T-helper 9 cell (primary cell): Measurements from ENCODE around the gene TAF1B.
"Not testable (repeated sequence)": the region's sequence is repeated elsewhere in the genome, so short reads cannot be mapped to it uniquely, and the experiment has no call there.

Source experiments
- DNase-seq: peaks from one replicate; pipeline ENCODE4 v3.0.0-alpha.2; 2020

The TAF1B gene

DNA sequence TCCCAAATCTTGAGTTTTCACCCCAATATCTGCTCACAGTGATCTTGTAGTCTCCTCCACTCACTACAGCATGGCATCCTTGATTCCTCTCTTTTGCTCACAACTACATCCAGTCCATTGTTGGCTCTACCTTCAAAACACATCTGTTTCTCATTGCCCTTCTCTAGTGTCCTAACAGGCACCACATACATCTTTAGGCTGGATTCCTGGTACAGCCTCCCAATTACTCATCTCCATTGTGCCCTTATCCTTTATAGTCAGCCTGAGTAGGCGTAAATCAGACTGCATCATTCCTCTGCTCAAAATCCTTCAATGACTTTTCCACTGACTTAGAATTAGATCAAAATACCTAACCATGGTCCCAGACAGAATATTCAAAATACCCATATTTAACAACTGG is 10.7 kb upstream of the TAF1B start:
- DNase-seq: no peak

DNA sequence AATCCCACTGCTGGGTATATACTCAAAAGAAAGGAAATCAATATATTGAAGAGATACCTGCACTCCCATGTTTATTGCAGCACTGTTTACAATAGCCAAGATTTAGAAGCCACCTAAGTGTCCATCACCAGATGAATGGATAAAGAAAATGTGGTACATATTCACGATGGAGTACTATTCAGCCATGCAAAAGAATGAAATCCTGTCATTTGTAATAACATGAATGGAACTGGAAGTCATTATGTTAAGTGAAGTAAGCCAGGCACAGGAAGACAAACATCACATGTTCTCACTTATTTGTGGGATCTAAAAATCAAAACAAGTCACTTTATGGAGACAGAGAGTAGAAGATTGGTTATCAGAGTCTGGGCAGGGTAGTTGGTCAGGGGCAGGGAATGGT is 8.2 kb upstream of the TAF1B start:
- not testable (repeated sequence) for DNase-seq

DNA sequence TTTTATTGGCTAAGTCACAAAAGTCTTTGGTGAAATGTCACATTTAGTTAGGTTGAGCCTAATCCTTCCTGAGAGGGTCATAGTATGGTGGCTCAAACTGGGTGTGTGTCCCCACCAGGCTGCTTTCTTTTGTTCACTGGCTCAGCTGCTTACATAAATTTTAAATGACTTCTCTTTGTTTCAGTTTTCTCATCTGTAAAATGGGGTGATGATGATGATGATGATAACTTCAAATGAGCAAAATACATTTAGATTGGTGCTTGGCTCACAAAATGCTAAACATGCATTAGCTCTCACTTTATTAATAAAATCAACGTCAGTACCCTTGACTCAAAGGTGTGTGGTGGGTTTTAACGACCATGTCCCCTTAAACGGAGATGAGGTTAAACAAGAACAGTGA is 7.2 kb upstream of the TAF1B start:
- no peak for DNase-seq

DNA sequence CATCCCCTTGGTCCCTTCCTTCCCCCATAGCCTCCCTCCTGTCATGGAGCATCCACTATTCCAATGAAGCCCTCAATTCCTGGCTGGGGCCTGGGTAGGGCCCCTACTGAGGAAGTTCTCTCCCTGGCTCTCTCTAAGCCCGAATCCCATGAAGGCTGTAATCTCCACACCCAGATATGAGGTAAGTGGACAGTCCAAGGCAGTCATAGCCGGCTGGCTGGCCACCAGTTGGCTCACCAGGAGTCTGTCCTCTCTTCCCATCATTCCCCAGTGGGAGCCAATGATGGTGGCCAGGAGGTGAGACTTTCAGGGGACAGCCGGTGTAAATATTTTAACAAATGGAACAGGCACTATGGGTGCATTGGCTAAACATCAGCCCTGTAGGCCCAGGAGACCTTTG is 6.8 kb upstream of the TAF1B start:
- DNase-seq: no peak

DNA sequence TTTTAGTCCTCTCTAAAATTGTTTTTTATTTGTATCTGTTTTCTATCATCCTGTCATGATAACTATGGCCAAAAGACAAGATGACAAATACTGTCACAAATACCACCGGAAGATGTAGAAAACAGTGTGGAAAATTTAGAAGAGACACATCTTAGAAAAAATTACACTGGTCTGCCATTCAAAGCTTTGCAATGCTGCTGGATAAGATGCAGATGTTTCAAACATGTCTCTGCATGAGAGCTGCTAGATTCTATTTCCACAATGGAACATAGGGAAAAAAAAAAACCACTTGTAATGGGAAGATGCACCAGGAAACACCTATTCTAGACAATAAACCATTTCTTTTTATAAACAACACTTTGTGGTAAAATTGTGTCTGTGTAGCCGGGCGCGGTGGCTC is 5.8 kb upstream of the TAF1B start:
- no peak for DNase-seq

DNA sequence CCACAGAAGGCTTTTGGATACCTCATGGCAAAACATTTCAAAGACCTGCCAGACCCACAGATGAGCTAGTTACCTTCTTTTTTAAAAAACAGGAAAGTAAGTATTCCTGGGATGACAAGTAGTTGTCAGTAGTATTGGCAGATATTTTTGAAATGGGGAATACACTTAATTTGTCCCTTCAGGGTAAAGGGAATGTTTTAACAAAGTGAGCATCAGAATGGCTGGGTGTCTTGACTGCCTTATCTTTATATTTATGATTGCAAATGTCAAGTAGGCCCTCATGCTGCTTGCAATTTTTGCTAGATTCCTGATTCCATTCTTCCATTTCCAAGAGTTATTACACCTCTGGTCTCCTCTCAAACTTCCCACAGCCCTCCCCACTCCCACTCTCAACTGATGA is 4.9 kb upstream of the TAF1B start:
- no peak for DNase-seq

DNA sequence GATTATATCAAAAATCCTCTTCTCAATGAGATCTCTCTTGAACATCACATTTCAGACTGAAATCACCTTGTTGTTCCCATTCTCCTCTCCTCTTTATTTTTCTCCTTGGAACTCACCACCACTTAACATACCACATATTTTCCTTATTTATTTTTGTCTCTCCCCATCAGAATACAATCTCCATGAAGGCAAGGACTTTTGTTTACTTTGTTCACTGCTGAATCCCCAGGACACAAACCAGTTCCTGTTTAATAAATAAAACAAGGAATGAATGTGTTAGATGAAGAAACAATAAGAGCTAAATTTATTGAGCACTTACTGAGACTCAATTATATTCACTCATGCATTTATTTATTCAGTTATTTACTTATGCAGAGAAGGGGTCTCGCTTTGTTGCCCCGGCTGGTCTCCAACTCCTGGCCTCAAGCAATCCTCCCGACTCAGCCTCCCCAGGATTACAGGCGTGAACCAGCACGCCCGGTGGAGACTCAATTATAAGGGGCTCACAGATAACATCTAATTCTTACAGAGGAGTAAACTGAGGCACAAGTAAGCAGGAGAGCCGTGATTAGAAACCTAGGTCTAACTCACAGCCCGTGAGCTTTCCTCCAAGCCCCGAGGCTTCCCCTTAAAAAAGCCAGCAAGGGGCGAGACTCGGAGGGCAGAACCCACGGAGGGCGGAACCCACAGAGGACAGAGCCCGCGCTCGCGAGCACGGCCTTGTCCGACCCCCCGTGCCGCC is 616 bp upstream of the TAF1B start:
- no peak for DNase-seq

DNA sequence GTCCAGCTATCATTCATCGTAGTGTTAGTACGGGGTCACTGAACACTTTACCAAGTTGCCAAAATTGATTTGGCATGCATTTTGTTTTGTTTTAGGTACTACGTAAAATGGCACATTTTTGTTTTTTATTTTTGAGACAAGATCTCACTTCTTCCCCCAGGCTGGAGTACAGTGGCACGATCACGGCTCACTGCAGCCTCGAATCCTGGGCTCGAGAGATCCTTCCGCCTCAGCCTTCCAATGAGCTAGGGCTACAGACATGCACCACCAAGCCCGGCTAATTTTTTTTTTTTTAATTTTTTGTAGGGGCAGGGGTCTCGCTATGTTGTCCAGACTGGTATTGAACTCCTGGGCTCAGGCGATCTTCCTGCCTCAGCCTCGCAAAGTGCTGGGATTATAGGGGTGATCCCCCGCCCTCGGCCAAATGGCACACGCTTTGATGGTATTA is 786 bp downstream of the TAF1B start:
- DNase-seq: no peak

DNA sequence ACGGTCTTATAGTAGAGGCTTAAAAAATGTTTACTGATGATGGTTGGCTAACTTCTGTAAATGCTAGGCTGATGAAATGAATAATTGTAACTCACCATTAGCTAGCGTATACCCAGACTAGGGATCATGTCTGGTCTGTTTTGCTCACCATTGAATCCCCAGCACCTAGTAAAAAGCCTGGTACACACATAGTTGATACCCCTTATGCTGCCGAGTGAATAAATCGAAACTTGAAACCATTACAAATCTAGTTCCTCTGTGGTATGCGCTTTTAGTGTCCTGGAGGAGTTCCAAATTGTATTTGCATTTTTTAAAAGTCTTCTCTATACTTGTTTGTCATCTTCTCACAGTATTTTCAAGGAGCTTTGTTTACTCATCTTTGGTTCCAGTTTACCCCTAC is 1.3 kb downstream of the TAF1B start:
- no peak for DNase-seq

DNA sequence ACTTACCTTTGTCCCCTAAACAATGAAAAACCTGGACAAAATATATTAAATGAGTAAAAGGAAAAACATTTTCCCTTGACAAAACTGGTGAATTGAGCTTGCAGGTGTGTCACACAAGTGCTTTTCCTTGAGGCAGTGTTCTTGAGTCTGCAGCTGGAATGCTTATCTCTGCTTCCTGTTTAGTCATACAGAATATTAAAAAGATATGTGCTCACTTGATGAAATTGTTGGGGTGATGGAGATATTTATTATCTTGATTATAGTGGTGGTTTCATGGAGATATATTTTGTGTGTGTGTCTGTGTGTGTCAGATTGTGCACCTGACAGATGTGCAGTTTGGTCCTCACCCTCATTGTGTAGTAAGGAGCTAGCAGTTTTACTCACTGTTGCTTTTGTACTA is 3.3 kb downstream of the TAF1B start:
- DNase-seq: no peak

DNA sequence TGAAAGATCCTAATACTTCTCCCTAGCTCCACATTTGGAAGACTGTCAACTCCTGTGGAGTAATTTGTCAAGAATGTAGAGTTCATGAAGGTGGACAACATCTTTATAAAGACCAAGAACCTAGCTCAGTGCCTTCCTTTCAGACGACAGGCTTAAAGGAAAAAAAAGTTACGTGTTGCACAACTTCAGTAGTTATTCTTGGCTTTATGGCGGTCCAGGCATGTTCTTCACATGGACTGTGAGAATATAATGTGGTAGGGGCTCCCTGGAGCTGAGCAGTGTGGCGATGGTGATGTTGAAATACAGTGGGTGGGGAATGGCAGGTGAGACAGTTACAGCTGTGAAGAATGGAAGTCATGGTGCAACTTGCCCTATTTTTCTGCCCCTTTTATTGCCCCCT is 3.9 kb downstream of the TAF1B start:
- DNase-seq: no peak

DNA sequence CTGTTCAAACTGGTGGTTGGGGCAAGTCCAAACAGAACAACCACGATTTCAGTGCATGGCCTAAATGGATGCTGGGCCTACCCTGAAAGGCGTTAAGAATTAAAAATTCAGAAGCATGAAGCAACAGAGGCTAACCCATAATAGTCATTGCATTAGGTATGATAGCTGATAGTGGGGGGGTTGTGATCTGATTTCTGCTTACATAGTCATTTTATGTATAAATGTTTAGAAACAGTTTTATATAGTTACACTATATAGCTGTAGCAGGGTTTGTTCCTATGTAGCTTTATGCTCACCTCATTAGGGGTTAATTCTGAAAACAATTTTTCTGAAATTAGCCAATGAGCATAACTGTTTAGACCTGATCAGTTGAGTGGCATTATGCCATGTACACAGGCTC is 9.6 kb downstream of the TAF1B start:
- no peak for DNase-seq

DNA sequence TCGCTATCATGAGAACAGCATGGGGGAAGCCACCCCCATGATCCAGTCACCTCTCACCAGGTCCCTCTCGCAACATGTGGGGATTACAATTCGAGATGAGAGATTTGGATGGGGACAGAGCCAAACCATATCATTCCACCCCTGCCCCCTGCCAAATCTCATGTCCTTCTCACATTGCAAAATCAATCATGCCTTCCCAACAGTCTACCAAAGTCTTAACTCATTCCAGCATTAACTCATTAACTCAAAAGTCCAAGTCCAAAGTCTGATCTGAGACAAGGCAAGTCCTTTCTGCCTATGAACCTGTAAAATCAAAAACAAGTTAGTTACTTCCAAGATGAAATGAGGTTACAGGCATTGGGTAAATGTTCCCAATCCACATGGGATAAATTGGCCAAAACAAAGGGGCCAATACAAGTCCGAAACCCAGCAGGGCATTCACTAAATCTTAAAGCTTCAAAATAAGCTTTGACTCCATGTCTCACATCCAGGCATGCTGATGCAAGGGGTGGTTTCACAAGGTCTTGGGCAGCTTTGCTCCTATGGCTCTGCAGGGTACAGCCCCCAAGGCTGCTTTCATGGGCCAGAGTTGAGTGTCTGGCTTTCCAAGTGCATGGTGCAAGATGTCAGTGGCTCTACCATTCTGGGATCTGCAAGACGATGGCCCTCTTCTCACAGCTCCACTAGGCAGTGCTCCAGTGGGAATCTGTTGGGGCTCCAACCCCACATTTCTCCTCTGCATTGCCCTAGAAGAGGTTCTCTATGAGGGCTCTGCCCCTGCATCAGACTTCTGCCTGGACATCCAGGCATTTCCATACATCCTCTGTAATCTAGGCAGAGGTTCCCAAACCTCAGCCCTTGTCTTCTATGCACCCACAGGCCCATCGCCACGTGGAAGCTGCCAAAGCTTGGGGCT is 14.8 kb downstream of the TAF1B start:
- no peak for DNase-seq

DNA sequence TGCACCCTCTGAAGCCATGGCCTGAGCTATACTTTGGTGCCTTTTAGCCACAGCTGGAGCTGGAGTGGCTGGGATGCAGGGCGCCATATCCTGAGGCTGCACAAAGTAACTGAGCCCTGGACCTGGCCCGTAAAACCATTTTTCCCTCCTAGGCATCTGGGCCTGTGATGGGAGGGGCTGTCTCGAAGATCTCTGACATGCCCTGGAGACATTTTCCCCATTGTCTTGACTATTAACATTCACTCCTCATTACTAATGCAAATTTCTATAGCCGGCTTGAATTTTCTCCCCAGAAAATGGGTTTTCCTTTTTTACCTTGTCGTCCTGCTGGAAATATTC is 15.4 kb downstream of the TAF1B start:
- no peak for DNase-seq

DNA sequence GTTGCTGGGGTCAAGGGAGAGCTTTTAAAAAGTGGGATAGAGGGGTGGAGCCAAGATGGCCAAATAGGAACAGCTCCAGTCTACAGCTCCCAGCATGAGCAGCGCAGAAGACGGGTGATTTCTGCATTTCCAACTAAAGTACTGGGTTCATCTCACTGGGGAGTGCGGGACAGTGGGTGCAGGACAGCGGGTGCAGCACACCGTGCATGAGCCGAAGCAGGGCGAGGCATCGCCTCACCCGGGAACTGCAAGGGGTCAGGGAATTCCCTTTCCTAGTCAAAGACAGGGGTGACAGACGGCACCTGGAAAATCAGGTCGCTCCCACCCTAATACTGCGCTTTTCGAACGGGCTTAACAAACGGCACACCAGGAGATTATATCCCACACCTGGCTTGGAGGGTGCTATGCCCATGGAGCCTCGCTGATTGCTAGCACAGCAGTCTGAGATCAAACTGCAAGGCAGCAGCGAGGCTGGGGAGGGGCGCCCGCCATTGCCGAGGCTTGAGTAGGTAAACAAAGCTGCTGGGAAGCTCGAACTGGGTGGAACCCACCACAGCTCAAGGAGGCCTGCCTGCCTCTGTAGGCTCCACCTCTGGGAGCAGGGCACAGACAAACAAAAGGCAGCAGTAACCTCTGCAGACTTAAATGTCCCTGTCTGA is 17.8 kb downstream of the TAF1B start:
- not testable (repeated sequence) for DNase-seq

DNA sequence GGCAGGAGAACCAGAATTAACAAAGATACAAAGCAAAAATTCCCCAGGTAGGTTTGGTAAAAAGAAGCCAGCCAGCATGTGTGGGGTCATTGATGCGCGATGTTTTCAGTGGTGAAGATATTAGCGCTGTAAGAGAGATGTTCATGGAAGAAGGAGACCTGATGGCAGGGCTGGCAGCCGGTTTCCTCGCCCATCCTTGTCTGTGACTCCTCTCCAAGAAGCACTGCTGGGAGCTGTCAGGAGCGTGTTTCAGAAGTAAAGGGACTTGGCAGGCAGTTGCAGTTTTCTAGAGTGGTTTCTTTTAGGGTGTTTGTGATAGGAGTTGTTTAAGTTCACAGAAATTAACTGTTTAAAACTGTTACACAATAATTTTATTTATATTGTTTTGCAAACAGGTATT is 24.6 kb downstream of the TAF1B start:
- no peak for DNase-seq

DNA sequence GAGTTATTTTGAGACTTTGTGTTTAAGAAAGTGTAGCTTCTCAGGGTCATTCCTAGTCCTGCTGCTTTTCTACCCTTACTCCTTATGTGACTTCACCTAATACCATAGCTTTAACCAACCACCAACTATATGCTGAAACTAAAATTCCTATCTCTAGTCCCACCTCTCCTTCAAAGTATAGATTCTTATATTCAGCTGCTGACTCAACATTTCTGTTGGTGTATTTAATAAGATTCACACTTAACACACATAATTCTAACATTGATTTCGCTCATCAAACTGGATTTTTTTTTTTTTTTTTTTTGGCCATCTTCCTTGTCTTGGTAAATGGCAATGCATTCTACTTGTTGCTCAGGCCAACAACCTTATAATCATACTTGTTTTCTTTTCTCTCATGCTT is 30.1 kb downstream of the TAF1B start:
- DNase-seq: no peak

DNA sequence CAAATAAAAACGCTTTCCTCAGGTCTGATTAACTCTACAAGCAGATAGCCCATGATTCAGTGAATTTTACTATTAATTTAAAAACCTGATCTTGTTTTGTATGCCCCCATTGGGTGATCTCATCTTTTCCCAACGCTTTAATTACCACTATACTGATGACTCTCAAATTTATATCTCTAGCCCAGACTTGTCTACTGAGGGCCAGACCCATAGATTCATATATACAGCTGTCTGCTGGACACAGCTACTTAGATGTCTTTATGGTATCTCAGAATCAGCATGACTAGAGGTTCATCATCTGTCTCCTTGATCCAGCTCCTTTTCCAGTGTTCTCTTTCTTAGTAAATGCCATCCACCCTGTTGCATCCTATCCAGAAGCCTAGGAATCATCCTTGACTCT is 33.8 kb downstream of the TAF1B start:
- no peak for DNase-seq

DNA sequence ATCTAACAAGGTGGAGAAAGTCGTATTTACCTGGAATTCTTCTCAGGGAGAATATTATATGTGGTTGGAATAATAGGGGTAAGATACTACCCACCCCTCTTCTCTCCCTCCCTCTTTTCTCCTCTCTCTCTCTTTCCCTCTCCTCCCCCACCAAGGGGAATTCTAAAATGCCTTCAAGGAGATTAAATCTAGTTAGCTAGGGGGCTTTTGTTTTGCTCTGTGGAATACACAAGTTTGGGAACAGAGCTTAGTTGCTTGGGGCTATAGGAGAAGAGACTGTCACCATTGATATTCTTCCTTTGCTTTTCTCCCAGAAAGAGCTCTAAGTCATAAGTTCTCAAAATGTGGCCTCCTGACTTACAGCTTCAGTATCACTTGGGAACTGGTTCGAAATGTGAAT is 34.5 kb downstream of the TAF1B start:
- DNase-seq: no peak

DNA sequence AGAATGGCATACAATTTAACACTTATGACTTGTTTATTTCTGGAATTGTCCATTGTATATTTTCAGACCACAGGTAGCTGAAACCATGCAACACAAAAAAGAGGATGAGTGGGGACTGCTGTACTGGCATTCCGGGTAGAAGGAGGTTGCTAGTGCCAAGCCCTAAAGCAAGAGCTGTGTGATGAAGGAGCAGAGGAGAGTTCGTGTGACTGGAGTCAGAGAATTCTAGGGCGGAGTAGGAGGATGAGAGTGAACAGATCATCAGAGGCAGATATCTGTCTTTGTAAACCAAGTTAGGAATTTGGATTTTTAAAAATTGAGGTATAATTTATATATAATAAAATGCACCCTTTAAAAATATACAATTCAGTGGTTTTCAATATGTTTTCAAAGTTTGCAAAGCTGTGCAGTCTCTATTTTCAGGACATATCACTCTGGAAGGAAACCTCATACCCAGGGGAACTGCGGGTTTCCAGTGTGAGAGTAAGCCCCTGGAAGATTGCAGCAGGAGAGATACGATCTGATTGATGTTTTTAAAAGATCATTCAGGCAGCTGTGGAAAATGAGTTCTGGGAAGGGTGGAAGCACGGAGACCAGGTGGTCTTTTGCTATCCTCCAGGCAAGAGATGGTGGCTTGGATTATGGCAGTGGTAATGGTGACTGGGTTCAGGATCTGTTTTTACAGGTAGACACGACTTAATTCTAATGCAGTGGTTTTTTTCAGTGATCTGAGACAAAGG is 36.4 kb downstream of the TAF1B start:
- DNase-seq: no peak

DNA sequence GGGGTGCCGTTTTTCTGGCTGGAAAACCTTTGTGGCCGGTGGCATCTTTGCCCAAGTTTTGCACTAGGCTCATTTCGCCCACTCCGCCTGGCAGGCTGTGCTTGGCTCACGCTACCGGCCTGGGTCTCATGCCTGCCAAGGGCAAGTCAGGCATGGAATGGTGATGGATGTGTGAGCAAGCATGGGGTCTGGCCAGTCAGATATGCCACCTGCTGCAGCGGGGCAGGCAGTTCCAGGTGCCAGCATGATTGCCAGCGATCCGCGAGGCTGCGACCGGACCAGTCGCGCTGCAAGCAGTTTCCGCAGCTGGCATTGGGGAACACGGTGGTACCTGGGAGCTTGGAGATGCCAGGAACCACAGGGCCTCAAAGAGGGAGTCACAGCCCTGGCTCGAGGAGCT is 40.6 kb downstream of the TAF1B start:
- DNase-seq: no peak

DNA sequence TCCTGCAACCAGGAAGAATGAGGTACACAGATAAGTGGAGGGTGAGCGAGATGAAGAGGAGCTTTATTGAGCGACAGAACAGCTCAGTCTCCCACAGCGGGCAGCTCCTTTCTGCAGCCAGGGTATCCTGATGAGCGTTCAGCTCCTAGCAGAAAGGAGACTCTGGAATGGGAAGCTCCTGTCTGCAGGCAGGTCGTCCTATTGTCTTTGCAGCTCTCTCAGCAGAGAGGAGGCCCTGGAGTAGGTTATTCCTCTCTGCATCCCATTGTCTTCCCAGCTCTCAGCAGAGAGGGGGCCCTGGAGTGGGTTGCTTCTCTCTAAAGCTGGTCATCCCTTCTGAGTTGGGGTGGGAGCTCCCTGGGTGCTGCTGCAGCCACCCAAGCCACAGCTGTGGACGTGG is 41.2 kb downstream of the TAF1B start:
- no peak for DNase-seq

DNA sequence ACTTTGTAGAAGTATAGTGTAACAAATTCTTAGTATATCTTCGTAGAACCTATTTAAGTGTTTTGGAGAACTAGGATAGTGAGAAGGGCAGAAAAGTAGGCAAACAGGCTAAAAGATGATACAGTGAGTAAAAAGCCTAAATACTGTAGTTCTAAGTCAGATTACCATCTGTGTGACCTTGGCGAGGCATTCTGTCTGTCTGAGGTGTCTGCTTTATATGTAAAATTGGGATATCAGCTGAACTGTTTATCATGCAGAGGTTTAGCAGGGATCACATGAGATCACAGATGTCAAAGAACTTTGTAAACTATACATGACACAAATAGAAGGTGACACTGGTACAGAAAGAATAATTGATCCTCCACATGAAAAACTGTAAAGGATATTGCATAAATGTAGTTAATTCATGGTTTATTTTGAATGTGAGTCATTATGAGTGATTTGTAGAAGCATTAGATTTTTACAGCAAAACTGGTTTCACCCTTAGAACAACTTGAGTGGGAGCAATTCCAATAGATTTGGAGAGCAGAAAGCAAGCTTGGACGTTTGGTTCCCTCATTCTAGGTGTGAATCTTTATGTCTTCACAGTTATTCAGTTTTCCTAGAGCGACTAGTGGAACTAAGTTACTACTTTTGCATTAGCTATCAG is 41.9 kb downstream of the TAF1B start:
- no peak for DNase-seq
